Prostate gland (tissue), 1 donor: ENCODE results near the gene SMAD7.

Experiments
- POLR2A ChIP-seq: fragments of 450-650 bp; IDR thresholded peaks from one replicate; pipeline ENCODE4 v1.6.1; 2016; ENCODE audit warnings: antibody characterized with exemption, mild to moderate bottlenecking
- POLR2AphosphoS5 ChIP-seq: sonication (generic); formaldehyde crosslinking; IDR thresholded peaks from one replicate; pipeline ENCODE4 v1.6.1; 2017; ENCODE audit warnings: antibody characterized with exemption

- TF ChIP-seq POLR2AphosphoS5 (no peak), POLR2A (no peak)
Observed at GRCh38 chr18:48874701-48875162, 76.0 kb downstream of the SMAD7 start.
